ENCODE data around the gene TAF11L7.
"Not testable (repeated sequence)": the region's sequence is repeated elsewhere in the genome, so short reads cannot be mapped to it uniquely, and the experiment has no call there.

TAF11L7 gene

DNA sequence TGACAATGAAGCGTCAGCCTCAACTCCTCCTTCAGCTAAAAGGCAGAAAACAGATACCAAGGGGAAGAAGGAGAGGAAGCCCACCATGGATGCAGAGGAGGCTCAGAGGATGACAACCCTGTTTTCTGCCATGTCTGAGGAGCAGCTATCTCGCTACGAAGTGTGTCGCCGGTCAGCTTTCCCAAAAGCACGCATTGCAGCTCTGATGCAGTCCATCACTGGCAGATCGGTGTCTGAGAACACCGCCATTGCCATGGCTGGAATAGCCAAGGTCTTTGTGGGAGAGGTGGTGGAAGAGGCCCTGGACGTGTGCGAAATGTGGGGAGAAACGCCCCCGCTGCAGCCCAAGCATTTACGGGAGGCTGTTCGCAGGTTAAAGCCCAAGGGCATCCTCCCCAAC lies 19.4 kb upstream of the TAF11L7 start:
- no peak overlapping the region for H3K27ac ChIP-seq
- TF ChIP-seq ZFX (IDR thresholded peaks at IDR 0.05; ENCODE audit: borderline replicate concordance) = no peak
- TF ChIP-seq, protein P1, sequence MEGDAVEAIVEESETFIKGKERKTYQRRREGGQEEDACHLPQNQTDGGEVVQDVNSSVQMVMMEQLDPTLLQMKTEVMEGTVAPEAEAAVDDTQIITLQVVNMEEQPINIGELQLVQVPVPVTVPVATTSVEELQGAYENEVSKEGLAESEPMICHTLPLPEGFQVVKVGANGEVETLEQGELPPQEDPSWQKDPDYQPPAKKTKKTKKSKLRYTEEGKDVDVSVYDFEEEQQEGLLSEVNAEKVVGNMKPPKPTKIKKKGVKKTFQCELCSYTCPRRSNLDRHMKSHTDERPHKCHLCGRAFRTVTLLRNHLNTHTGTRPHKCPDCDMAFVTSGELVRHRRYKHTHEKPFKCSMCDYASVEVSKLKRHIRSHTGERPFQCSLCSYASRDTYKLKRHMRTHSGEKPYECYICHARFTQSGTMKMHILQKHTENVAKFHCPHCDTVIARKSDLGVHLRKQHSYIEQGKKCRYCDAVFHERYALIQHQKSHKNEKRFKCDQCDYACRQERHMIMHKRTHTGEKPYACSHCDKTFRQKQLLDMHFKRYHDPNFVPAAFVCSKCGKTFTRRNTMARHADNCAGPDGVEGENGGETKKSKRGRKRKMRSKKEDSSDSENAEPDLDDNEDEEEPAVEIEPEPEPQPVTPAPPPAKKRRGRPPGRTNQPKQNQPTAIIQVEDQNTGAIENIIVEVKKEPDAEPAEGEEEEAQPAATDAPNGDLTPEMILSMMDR (IDR thresholded peaks at IDR 0.05) = no peak

DNA sequence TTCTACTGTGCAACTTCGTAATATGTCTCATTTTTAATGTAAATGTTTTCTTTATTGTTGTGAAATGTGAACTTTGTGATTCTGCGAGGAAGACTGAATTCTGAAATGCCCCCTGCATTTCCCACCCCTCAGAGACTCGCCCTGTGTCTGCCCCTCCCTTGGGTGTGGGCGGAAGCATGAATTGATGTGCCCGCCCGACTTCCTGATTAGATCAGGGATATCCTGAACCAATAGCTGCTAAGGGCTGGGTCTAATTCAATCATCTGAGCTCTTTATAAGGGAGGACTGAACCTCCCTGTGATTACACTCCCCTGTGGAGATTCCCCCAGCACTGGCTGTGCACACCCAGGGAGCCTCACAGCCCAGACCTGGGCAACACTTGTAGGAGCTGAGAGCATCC lies 18.3 kb upstream of the TAF11L7 start, which contains the start of gene TAF11L11:
TSS of gene TAF11L11 (plus strand) at position 304 of the 400 bp plus-strand sequence.
- not testable (repeated sequence) for H3K27ac ChIP-seq

DNA sequence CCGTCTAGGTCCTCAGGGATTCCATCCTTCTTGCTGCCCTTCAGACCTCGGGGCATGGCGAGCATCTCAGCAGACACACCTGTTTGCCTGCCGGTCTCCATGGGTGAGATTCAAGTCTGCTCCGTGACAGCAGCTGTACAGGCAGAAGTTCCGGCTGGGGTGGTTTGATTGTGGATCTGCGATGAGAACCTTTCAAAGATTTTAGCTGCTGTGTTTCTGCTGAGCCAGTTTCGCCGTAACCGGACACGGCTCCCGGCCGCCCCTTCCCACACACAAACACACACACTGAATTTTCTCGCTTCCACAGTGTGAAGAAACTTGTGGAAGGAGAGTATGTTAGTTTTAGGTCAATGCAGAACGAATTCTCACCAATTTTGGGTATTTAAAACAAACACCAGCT lies 12.2 kb upstream of the TAF11L7 start, which contains the start of gene TAF11L10:
TSS of gene TAF11L10 (minus strand) at position 101 of the 400 bp plus-strand sequence.
- not testable (repeated sequence) for H3K27ac ChIP-seq

DNA sequence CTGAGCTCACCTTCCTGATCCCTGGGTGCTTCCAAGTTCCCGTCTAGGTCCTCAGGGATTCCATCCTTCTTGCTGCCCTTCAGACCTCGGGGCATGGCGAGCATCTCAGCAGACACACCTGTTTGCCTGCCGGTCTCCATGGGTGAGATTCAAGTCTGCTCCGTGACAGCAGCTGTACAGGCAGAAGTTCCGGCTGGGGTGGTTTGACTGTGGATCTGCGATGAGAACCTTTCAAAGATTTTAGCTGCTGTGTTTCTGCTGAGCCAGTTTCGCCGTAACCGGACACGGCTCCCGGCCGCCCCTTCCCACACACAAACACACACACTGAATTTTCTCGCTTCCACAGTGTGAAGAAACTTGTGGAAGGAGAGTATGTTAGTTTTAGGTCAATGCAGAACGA lies 8.7 kb upstream of the TAF11L7 start, which contains the start of gene TAF11L9:
TSS of gene TAF11L9 (minus strand) at position 140 of the 400 bp plus-strand sequence.
- not testable (repeated sequence) for H3K27ac ChIP-seq

DNA sequence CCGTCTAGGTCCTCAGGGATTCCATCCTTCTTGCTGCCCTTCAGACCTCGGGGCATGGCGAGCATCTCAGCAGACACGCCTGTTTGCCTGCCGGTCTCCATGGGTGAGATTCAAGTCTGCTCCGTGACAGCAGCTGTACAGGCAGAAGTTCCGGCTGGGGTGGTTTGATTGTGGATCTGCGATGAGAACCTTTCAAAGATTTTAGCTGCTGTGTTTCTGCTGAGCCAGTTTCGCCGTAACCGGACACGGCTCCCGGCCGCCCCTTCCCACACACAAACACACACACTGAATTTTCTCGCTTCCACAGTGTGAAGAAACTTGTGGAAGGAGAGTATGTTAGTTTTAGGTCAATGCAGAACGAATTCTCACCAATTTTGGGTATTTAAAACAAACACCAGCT lies 5.3 kb upstream of the TAF11L7 start, which contains the start of gene TAF11L8:
TSS of gene TAF11L8 (minus strand) at position 101 of the 400 bp plus-strand sequence.
- not testable (repeated sequence) for H3K27ac ChIP-seq

Measured in 22Rv1 (cell line).